DOHH2 (cell line): ENCODE measurements around the gene SRRM2.

Experiments used
- CTCF ChIP-seq: fragments of 200-600 bp; sonication (generic); IDR thresholded peaks from one replicate; pipeline ENCODE4 v1.5.1; 2014; ENCODE audit warnings: antibody characterized with exemption, mild to moderate bottlenecking, low read depth, low read length; ENCODE audit not compliant: poor library complexity, severe bottlenecking
- EZH2phosphoT487 ChIP-seq: fragments of 200-600 bp; sonication (generic); IDR thresholded peaks from 2 replicates; pipeline ENCODE4 v1.6.1; 2017; ENCODE audit warnings: borderline replicate concordance, mild to moderate bottlenecking, antibody characterized with exemption, low read length, moderate library complexity, mixed read lengths

GRCh38 chr16:2764718-2765117 is 12.3 kb downstream of the SRRM2 start:
- peak; percentile 33 for TF ChIP-seq CTCF
- TF ChIP-seq EZH2phosphoT487 = no peak
